ENCODE measurements around the gene DCST2. TPM values are rescaled to one million over a fixed set of nuclear protein-coding genes. Genes with fewer than 3 reads are reported as not detected.

DCST2 gene
- total and polyA plus RNA-seq, 9 of the 15 experiments (the other 6 are each of a cell fraction or from before 2014, with no cell fraction given): 0.09 to 0.49 (median 0.11) TPM; not detected in 3

GRCh38 chr1:154973344-154974101, 60.1 kb downstream of the DCST2 start (continued):
- peak; percentile 81; the same call in 1 of the 2 replicates for TF ChIP-seq NKRF (IDR thresholded peaks at IDR 0.05; ENCODE audit: borderline replicate concordance)
- no peak for TF ChIP-seq MEF2A (IDR thresholded peaks at IDR 0.05; ENCODE audit: control insufficient read depth, low read depth, low read length)
- TF ChIP-seq TAF7 (tag; IDR thresholded peaks at IDR 0.05): 0 out of 2 replicates have a peak, but pooled peaks have one; percentile 29
- no peak for TF ChIP-seq ZNF165 (CRISPR knock-in tag; IDR thresholded peaks at IDR 0.05; ENCODE audit: borderline replicate concordance)
- no peak; the same call in 1 of the 2 replicates for TF ChIP-seq GTF2E2 (tag; IDR thresholded peaks at IDR 0.05)
- TF ChIP-seq ZSCAN32 (CRISPR knock-in tag; IDR thresholded peaks at IDR 0.05): no peak
- TF ChIP-seq ZNF280B (CRISPR knock-in tag; IDR thresholded peaks at IDR 0.05): no peak
- no peak for TF ChIP-seq XRCC3 (IDR thresholded peaks at IDR 0.05)
- TF ChIP-seq MLX (CRISPR knock-in tag; conservative IDR thresholded peaks at IDR 0.05): no peak
- no peak for TF ChIP-seq JUN (IDR thresholded peaks at IDR 0.05; ENCODE audit: borderline replicate concordance, low read depth, low read length)
- no peak for TF ChIP-seq JUN (CRISPR knock-in tag; IDR thresholded peaks at IDR 0.05; ENCODE audit: borderline replicate concordance)
- no peak for TF ChIP-seq KDM4B (IDR thresholded peaks at IDR 0.05; ENCODE audit: borderline replicate concordance in 2 of 2, low read depth in 1 of 2)
- TF ChIP-seq HNRNPLL (IDR thresholded peaks at IDR 0.05; ENCODE audit: low read depth, low read length, poor library complexity, severe bottlenecking): peak; percentile 83
- TF ChIP-seq GTF2F1 (IDR thresholded peaks at IDR 0.05; ENCODE audit: low read depth, low read length): peak; percentile 47; the same call in 1 of the 2 replicates
- TF ChIP-seq NR2C2 (CRISPR knock-in tag; IDR thresholded peaks at IDR 0.05): 0 out of 2 replicates have a peak, but pooled peaks have one; percentile 7
- no peak for TF ChIP-seq NR2C2 (tag; IDR thresholded peaks at IDR 0.05)
- peak; percentile 34; the same call in 1 of the 2 replicates for TF ChIP-seq ZNF263 (CRISPR knock-in tag; IDR thresholded peaks at IDR 0.05; ENCODE audit: borderline replicate concordance)
- TF ChIP-seq TEAD1 (CRISPR knock-in tag; IDR thresholded peaks at IDR 0.05): peak; percentile 3 to 37; a peak in 2 of 4 replicates
- no peak for TF ChIP-seq ZBTB5 (IDR thresholded peaks at IDR 0.05)
- TF ChIP-seq PML (IDR thresholded peaks at IDR 0.05; ENCODE audit: low read length): peak; percentile 12; the same call in 1 of the 2 replicates
- no peak for TF ChIP-seq ZNF561 (CRISPR knock-in tag; conservative IDR thresholded peaks at IDR 0.05)
- peak; percentile 90; the same call in 1 of the 2 replicates for TF ChIP-seq NFRKB (IDR thresholded peaks at IDR 0.05; ENCODE audit: low read depth)

Data from K562 (cell line).